Measurements from ENCODE around the gene ZNF385C.

- TF ChIP-seq CTCF (conservative IDR thresholded peaks at IDR 0.05; ENCODE audit: low read length) (no peak), EZH2phosphoT487 (IDR thresholded peaks at IDR 0.05; ENCODE audit: borderline replicate concordance, low read depth, low read length) (no peak)
These were observed 109.9 kb downstream of the ZNF385C start for GRCh38 chr17:41988418-41988817.

All from OCI-LY7 (cell line).